Transverse colon (tissue), 4 donors: ENCODE data around the gene NRIP2.

Experiments
- CTCF ChIP-seq, 5 experiments: fragments of 200-600 bp in 3 of 5; fragments of 450-650 bp in 2 of 5; sonication (generic) in 3 of 5; IDR thresholded peaks; 1 replicate in 2 of 5; 2 replicates in 3 of 5; pipeline ENCODE4 v1.5.1; 2016 to 2017; ENCODE audit warnings: antibody characterized with exemption in 5 of 5, inconsistent platforms in 3 of 5, mild to moderate bottlenecking in 2 of 5, moderate library complexity in 1 of 5
- EP300 ChIP-seq: sonication (generic); formaldehyde crosslinking; IDR thresholded peaks from one replicate; pipeline ENCODE4 v1.6.1; 2017; ENCODE audit warnings: antibody characterized with exemption, low read depth
- POLR2A ChIP-seq: fragments of 450-650 bp; IDR thresholded peaks from one replicate; pipeline ENCODE4 v1.6.1; 2016; ENCODE audit warnings: antibody characterized with exemption, mild to moderate bottlenecking, moderate library complexity
- POLR2AphosphoS5 ChIP-seq, 3 donors: sonication (generic); formaldehyde crosslinking; IDR thresholded peaks; one replicate each; pipeline ENCODE4 v1.6.1; 2016; ENCODE audit warnings: antibody characterized with exemption in 3 of 3

GRCh38 chr12:2851931-2852330 is 17.1 kb upstream of the NRIP2 start:
- no peak for TF ChIP-seq CTCF (IDR thresholded peaks at IDR 0.05)
- TF ChIP-seq POLR2AphosphoS5 (IDR thresholded peaks at IDR 0.05), result no peak
- TF ChIP-seq POLR2A, result no peak
- TF ChIP-seq EP300, result no peak
